CD4-positive, alpha-beta T cell treated with Interleukin-17A for 1 hour (primary cell): ENCODE results near the gene SLC26A8.
"Not testable (repeated sequence)": the region's sequence is repeated elsewhere in the genome, so short reads cannot be mapped to it uniquely, and the experiment has no call there.

Source experiments
- DNase-seq: peaks from one replicate; pipeline ENCODE4 v3.0.0-alpha.2; 2020

Gene SLC26A8

DNA sequence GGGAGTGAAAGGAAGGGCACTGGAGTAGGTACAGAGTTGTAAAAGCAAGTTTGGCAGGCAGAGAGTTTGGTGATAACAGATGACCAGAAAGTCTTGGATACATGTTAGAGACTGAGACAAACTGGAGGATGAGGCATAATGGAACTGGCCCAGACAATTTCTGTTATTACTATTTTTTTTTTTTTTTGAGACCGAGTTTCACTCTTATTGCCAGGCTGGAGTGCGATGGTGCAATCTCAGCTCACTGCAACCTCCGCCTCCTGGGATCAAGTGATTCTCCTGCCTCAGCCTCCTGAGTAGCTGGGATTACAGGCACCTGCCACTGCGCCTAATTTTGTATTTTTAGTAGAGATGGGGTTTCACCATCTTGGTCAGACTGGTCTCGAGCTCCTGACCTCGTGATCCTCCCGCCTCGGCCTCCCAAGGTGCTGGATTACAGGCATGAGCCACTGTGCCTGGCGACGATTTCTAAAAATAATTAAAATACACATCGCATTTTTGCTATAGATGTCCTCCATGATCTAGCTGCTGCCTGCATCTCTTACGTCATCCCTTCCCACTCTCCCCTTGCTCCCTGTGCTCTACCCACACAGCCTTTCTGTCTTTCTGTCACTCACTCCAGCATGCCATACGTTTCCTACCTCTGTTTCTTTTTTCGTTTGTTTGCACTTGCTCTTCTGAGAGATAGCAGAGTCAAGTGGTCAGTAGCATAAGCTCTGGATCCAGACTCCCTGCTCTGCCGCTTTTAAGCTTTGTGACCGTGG is 26.7 kb upstream of the SLC26A8 start:
- no peak for DNase-seq

DNA sequence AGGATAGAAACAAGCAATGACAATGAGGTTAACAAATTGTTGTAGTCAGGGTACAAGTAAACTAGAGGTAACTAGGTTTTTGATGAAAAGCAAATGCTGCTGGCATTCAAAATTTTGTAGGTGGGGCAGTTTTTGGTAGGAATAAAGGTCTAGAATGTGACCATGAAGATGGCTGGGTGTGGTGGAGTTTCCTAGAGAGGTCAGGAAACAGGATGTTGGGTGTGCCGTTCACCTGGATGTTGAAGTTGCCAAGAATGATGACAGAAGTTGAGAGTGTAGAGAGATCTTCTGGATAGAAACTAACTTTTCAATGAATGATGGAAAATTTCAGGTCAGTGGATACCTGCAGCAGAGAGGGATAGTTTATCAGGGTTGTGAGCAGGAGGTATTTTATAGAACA is 25.9 kb upstream of the SLC26A8 start:
- DNase-seq, result no peak

DNA sequence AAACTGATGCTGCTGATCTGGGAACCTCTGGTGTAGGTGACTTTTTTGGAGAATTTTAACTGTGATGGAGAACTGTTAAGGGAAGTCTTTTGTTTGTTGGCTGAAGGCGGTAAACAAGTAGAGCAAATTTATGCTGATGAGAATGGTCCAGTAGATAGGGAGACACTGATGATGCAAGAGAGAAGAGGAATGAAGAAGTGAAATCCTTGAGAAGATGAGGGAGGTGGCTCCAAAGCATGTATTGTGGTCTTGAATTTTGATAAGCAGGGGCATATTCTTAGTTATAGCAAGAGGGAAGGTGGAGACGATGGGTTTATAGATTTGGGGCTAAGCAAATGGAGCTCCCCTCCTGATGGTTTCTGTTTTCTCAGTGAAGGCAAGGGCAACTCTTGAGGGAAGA is 25.1 kb upstream of the SLC26A8 start:
- DNase-seq, result no peak

DNA sequence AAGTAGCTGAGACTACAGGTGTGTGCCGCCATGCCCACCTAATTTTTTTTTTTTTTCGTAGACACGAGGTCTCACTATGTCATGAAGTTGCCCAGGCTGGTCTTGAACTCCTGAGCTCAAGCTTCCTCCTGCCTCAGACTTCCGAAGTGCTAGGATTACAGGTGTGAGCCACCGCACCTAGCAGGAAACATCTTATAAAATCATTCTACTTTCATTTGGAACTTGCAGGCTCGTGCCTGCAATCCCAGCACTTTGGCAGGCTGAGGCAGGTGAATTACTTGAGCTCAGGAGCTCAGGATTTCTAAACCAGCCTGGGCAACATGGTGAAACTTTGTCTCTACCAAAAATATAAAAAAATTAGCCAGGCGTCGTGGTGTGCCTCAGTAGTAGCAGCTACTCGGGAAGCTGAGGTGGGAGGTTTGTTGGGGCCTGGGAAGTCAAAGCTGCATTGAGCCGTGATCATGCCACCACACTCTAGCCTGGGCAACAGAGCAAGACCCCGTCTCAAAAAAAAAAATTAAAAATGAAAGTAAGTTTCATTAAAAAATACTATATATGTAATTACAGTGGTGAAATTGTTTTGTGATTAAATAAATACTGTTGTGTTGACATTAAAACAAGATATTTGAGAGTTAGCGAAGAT is 18.3 kb upstream of the SLC26A8 start:
- DNase-seq, result no peak

DNA sequence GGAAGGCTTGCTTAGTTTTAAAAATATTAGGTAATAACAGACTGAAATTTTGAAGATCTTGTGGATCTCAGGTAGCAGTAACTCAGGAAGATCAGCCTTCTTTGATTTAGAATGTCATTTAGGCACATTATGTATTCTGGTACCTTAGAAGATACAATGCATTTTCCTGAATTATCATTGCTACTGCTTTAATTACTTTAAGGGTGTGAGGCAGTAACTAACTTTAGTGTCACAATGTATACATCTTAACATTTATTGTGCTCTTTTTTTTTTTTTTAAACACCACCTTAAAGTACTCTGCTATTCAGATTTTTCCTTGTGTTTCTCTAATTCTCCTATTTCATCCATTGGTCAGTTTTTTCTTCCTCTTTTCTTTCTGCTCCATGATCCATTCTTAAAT is 16.5 kb upstream of the SLC26A8 start:
- DNase-seq, result no peak

DNA sequence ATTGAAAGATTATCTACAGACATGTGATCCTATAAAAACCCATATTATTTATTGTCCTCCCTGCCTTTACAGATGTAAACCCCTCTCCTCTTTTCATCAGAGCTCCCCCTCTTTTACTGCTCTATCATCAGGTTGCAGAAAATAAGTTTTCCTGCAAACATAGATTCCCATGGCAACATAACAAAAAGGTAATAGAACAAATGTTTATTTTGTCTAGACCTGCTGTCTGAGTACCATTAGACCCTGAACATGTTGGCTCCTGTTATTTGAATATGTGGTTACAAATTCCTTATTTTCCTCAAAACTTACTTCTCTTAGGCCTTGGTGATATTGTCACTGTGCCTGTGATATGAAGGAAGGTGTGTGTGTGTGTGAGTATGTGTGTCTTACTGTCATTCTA is 14.7 kb upstream of the SLC26A8 start:
- DNase-seq, result no peak

DNA sequence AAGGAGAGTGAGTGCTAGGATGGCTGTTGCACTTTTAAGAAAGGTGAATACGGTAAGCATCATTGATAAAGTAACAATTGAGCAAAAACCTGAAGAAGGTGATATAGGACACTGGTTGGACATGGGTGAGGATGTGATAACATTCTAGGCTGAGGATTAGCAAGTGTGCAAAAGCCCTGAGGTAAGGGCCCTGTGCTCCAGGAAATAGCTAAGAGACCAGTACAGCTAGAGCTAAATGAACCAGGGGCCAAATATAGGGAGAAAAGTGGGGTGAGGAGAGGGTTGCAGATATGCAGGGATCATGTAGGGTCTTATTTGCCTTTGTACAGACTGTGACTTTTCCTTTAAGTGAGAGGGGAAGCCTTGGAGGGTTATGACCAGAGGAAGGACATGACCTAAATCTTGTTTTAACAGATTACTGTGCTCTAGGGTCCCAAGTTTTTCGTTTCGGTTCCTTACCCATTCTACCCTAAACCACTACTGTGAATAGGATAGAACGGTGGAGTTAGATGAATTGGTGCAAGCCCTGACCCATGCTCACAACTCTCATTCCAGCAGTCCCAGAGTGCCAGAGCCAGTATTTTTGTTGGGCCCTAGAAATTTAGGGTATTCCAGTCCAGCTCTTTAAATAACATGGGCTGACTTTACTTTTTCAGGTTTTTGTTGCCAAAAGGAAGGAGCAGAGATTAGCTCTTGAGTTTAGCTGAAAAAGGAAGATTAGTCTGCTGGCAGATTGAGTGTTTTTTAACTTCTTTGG is 13.9 kb upstream of the SLC26A8 start:
- no peak for DNase-seq

DNA sequence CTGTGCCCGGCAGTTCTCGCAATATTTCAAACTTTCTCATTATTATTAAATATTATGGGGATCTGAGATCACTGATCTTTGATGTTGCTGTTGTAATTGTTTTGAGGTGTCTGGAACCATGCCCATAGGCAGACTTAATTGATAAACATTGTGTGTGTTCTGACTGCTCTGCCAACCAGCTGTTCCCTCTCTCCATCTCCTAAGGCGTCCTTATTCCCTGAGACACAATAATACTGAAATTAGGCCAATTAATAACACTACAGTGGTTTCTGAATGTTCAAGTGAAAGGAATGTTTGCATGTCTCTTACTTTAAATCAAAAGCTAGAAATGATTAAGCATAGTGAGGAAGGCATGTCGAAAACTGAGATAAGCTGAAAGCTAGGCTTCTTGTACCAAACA is 10.8 kb upstream of the SLC26A8 start:
- no peak for DNase-seq

DNA sequence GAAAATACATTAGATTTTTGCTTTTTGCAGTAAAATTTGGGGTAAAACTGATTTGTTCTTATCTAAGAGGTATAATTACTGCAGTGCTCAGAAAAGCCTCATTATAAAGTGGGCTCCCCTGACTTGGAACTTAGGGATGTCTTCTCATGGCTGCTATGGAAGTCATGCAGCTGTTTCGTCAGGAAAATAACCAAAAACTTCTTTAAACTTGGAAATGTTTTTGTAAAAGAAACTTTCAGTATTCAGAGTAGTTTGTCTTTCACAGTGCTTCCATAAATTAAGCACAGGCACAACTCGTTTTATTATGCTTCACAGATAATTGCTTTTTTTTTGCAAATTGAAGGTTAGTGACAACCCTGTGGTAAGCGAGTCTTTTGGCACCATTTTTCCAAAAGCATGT is 10.0 kb upstream of the SLC26A8 start:
- DNase-seq, result no peak

DNA sequence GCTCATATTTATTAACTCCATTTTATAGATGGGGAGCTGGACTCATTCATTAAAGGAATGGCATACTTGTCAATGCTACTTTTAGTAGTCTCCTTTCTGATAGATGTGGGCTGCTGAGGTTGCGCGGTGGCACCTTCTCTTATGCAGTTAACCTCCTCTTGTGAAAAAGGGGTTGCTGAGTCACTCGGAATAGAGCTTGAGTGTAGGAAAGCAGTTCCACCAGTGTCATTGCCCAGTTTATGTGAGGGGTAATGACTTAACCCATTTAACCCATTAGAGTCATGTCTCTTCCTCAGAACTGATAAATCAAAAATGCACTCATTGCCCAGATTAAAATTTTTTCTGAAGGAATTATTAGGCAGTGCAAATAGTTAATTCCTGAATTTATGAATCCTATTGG is 9.5 kb upstream of the SLC26A8 start:
- no peak for DNase-seq

DNA sequence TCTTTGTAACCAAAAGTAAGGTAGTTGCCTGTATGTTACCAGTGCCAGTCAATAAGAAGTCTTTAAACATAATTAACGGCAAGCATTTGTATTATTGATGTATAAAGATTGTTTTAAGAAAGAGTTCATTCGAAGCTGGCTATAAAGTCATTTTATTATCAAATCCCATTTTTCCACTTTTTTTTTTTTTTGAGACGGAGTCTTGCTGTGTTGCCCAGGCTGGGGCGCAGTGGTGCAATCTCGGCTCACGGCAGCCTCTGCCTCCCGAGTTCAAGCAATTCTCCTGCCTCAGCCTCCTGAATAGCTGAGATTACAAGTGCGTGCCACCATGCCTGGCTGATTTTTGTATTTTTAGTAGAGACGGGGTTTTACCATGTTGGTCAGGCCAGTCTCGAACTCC is 8.7 kb upstream of the SLC26A8 start:
- not testable (repeated sequence) for DNase-seq

DNA sequence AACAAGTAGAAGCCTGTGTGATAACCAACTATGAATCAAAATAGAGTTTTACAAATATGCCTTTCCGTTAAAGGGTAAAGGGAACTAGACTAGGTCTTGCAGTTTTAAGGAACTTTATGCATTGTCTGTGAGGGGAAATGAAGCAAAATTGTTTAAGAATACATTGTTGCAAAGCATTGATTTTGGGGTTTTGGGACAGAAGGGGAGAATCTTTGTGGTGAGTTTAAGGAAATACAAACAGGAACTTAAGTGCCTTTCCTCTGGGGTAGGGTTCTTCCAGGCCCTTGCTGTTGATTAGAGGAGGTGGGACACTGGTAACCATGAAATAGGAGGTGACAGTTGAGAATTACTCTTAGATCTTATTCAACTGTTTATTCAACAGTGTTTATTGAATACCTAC is 7.8 kb upstream of the SLC26A8 start:
- DNase-seq, result no peak

DNA sequence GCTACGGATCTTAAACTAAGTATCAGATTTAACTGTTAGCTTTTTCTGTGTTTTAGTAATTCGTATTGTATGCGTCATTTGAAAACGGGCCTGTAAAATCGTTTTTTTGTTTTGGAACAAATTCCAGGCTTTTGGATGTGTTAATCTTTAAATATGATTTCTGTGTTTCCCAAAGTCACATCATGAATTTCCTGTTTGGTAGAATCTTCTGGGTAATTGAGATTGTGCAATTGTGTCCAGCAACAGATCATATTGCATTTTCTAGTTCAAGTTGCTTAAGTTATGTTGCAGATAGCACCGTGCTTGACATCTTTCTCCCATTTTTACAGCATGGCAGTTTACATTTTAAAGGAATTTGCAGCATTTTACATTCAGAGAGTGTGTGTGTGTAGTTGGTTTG is 5.0 kb upstream of the SLC26A8 start:
- no peak for DNase-seq

DNA sequence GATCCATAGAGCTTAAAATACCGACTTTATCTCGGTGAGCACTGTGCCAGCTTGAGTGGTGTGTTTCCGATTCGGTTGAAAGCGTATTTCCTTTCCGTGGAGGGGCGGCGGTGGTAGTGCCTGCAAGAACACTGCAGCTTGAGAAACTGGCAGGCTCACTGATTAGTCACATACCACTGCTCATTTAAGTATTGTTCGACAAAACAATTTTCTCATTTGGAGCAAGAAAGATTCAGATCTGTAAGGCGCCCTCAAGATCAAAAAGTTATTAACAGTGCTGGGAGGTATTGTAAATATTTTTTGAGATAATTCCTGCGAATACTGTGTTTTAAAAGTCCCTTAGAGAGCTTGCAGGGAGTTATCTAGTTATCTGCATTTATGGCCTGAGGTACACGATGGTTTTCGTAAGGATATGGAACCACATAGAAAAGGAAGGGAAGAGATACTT is 4.5 kb upstream of the SLC26A8 start:
- DNase-seq, result peak; percentile 71

DNA sequence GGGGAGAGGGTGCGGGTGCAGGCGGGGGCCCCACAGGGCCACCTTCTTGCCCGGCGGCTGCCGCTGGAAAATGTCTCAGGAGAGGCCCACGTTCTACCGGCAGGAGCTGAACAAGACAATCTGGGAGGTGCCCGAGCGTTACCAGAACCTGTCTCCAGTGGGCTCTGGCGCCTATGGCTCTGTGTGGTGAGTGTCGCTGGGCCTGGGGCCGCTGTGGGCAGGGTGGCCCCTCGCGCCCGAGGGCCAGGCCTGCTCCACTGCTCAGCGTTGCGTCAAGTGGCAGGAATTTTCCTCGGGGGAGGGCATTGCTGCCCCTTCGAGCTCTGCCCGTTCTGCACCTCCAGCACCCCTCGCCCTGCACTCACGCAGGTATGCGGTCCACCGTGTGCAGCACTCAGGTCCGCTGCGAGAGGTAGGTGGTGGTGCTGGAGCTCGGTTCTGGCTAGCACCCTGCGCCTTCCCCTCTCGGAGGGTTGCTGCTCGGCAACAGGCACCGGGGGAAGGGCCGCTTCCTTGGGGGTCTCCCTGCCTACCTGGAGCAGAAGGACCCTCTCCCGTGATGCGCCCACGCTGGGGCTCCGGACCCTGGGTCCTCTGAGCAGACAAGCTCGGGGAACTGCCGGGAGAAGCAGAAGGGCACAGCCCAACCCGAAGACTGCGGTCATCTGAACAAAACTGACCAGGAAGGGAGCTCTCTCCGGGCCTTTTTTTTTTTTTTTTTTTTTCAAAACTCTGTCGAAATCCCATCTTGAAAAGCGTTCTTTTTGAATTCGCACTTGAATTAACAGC is 3.8 kb upstream of the SLC26A8 start:
- DNase-seq, result peak; percentile 50

DNA sequence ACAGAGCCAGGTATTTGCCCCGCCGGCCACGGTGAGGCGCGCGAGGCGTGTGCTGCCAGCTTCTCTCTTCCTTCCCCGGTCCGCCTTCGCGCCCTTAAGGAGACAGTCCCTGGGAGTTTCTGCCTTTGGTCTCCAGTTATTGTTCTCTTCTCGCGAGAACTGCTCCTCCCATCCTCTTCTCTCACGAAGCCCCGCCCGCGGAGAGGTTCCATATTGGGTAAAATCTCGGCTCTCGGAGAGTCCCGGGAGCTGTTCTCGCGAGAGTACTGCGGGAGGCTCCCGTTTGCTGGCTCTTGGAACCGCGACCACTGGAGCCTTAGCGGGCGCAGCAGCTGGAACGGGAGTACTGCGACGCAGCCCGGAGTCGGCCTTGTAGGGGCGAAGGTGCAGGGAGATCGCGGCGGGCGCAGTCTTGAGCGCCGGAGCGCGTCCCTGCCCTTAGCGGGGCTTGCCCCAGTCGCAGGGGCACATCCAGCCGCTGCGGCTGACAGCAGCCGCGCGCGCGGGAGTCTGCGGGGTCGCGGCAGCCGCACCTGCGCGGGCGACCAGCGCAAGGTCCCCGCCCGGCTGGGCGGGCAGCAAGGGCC is 3.2 kb upstream of the SLC26A8 start, which contains the start of gene MAPK14:
Gene MAPK14, plus strand, starts transcription at position 308 of the 587 bp plus-strand sequence. CDS start 350 bp downstream, outside the sequence.
- peak; percentile 100 for DNase-seq

DNA sequence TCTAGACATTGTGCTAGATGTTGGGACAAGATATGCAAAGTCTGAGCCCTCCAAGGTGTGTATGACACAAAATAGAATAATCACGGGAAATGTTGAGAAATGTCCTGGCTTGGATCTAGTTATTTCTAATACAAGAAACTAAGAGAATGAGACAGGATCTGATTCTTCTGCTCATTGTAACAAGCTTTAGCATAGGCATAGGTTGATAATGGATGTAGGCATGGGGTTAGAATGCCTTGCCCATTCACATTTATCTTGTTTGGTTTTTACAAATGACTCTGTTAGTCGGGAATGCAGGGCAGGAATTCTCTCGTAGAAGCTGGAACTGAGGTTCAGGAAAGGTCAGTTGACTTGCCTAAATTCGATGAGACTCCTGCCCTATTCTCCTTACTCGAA is 1.5 kb upstream of the SLC26A8 start:
- no peak for DNase-seq

DNA sequence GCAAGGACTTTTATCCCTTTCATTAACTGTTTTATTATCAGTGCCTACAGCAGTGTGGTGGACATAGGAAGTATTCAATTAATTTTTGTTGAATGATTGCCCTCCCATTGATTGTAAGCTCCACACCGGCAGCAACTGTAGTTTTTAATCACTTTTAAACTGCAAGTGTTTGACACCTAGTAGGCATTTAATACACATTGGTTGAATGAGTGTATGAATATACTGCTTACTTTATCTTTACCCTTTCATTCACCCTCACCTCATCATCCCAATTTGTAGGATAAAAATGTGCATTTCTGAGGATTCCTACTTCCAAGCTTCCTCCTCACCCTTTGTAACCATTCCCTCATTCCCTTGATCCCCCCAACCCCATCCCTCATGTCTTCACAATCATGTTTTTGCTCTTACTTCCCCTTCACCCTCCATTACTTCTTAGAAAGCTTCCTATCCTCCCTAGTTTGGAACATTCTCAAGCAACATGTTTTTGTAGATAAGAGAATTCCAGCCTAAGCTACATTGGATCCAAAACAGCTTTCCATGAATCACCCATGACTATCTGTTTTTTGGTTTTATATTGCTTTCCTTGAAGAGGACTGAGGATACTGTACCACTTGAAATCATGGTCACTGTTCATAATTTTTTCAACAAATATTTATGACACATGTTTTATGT is 955 bp upstream of the SLC26A8 start:
- no peak for DNase-seq

DNA sequence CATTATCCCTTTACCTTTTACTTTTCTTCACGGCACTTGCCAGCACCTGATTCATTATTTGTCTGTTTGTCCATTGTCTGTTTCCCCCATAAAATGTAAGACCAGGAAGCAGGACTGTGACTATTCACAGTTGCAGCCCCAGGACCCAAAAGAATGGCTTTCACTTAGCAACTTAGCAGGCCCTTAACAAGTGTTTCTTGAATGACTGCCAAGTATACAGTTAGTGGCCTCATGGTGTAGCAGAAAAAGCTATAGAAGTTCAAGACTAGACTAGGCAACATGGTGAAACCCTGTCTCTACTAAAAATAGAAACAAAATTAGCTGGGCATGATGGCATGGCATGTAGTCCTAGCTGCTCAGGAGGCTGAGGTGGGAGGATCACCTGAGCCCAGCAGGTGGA is 4.3 kb downstream of the SLC26A8 start:
- no peak for DNase-seq

DNA sequence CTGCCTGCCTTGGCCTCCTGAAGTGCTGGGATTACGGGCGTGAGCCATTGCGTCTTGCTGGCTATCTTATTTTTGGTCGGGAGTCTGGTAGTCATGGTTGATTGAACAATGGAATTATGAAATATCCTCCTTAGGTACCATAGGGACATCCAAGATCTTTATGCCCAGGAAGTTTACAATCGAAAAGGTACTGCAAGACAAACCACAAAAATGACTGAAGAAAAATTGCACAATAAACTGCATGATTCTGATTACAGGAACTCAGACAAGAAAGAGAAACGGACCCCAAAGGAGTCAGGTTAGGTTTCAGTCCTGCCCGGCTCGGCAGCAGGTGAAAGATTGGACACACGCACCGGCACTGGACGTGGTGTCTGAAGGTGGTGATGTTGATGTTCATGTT is 5.3 kb downstream of the SLC26A8 start:
- DNase-seq, result no peak

DNA sequence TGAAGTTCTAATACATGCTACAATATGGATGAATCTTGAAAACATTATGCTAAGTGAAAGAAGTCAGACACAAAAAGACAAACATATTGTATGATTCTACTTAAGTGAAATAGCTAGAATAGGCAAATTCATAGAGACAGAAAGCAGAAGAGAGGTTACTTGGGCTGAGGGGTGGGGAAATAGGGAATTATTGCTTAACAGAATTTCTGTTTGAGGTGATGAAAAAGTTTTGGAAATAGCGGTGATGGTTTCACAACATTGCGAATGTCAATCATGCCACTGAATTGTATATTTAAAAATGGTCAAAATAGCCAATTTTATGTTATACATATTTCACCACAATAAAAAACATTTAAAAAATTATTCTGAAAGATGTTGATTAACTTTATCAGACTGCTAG is 6.1 kb downstream of the SLC26A8 start:
- no peak for DNase-seq

DNA sequence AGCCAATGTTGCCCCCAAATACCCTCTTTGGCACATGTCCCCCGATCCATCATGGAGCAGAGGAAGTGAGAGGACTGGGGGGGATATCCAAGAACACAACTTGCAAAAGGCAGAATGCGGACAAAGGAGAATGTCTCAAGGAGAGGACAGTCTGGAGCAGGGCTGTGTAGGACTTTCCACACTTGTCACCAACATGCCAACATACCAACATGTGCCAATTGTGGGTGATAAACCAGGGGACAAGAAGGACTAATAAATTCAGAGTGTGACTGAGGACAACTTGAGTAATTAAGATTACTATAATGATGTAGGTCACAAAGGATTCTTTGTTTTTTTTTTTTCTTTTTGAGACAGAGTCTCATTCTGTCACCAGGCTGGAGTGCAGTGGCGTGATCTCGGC is 8.8 kb downstream of the SLC26A8 start:
- no peak for DNase-seq
